ENCODE results near the gene TOR1AIP2.
"Not testable (repeated sequence)": the region's sequence is repeated elsewhere in the genome, so short reads cannot be mapped to it uniquely, and the experiment has no call there.

The TOR1AIP2 gene

GRCh38 chr1:179806333-179806732 lies 71.3 kb downstream of the TOR1AIP2 start:
- no peaks in the 10 kb centered on the region for H3K36me3 ChIP-seq (ENCODE audit: low read depth)
- ATAC-seq (ENCODE audit: low read depth) (no peak), DNase-seq (ENCODE audit: low spot score) (no peak)
- no peak for TF ChIP-seq CTCF (IDR thresholded peaks at IDR 0.05; ENCODE audit: poor library complexity, severe bottlenecking)
- H3K4me1 ChIP-seq (ENCODE audit: insufficient read depth, poor library complexity, severe bottlenecking), result no peaks in the 10 kb centered on the region
- H3K27ac ChIP-seq (ENCODE audit: poor library complexity, severe bottlenecking), result no peak overlapping the region
- H3K4me3 ChIP-seq (ENCODE audit: severe bottlenecking), result no peak overlapping the region
- H3K27me3 ChIP-seq (ENCODE audit: insufficient read depth, poor library complexity, severe bottlenecking), result peaks cover 3% of the 10 kb centered on the region
- H3K9me3 ChIP-seq (ENCODE audit: severe bottlenecking), result no peaks in the 10 kb centered on the region

DNA sequence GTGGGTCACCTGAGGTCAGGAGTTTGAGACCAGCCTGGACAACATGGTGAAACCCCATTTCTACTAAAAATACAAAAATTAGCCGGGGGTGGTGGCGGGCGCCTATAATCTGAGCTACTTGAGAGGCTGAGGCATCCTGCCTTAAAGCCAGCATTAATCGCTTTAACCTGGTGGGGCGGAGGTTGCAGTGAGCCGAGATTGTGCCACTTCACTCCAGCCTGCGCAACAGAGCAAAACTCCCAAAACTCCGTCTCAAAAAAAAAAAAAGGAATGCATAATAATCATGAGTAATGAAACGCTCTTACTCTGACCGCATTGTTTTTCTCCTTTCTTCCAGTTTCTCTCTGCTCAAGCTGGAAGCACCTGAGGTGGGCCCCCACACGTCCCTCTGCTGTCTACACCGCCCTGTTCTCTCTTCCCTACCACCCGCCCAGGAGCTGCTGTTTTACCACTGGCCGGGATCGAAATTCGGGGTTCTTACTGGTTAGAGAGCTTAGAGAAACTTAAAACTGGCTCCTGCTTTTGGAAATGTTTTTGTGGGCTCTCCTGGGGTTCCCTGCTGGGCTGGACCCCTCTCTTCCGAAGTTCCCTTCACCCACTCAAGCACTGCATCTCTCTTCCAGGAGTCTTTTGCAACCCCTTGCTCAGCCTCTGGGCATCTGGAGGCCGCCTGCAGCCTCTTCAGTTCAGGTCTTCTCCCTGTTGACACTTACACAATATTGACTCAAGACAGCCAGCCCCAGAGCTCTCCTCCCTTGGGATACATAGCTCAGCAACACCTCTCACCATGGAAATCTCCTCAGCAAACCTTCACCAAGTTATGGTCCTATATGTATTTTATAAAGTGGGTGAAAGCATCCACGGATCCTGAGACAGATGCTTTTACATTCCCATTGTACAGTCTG lies 72.1 kb downstream of the TOR1AIP2 start:
- DNase-seq (ENCODE audit: low spot score), result no peak
- H3K4me1 ChIP-seq (ENCODE audit: insufficient read depth, poor library complexity, severe bottlenecking), result no peaks in the 10 kb centered on the region
- no peak overlapping the region for H3K27ac ChIP-seq (ENCODE audit: poor library complexity, severe bottlenecking)
- no peaks in the 10 kb centered on the region for H3K9me3 ChIP-seq (ENCODE audit: severe bottlenecking)
- H3K4me3 ChIP-seq (ENCODE audit: severe bottlenecking), result no peak overlapping the region
- no peak for TF ChIP-seq CTCF (IDR thresholded peaks at IDR 0.05; ENCODE audit: poor library complexity, severe bottlenecking)
- H3K36me3 ChIP-seq (ENCODE audit: low read depth), result no peaks in the 10 kb centered on the region
- peaks cover 3% of the 10 kb centered on the region for H3K27me3 ChIP-seq (ENCODE audit: insufficient read depth, poor library complexity, severe bottlenecking)
- no peak for ATAC-seq (ENCODE audit: low read depth)

GRCh38 chr1:179804417-179804816 lies 73.2 kb downstream of the TOR1AIP2 start:
- H3K27me3 ChIP-seq (ENCODE audit: insufficient read depth, poor library complexity, severe bottlenecking); H3K27ac ChIP-seq (ENCODE audit: poor library complexity, severe bottlenecking); ATAC-seq (ENCODE audit: low read depth); H3K9me3 ChIP-seq (ENCODE audit: severe bottlenecking); H3K4me1 ChIP-seq (ENCODE audit: insufficient read depth, poor library complexity, severe bottlenecking); H3K4me3 ChIP-seq (ENCODE audit: severe bottlenecking); H3K36me3 ChIP-seq (ENCODE audit: low read depth); DNase-seq (ENCODE audit: low spot score): not testable (repeated sequence)

GRCh38 chr1:179803918-179804317 lies 73.7 kb downstream of the TOR1AIP2 start:
- no peak for TF ChIP-seq CTCF (IDR thresholded peaks at IDR 0.05; ENCODE audit: poor library complexity, severe bottlenecking)
- Histone ChIP-seq H3K36me3 (ENCODE audit: low read depth) (no peaks in the 10 kb centered on the region), H3K9me3 (ENCODE audit: severe bottlenecking) (no peaks in the 10 kb centered on the region), H3K4me3 (ENCODE audit: severe bottlenecking) (no peak overlapping the region), H3K27me3 (ENCODE audit: insufficient read depth, poor library complexity, severe bottlenecking) (no peaks in the 10 kb centered on the region), H3K27ac (ENCODE audit: poor library complexity, severe bottlenecking) (no peak overlapping the region), H3K4me1 (ENCODE audit: insufficient read depth, poor library complexity, severe bottlenecking) (no peaks in the 10 kb centered on the region)
- no peak for ATAC-seq (ENCODE audit: low read depth)
- DNase-seq (ENCODE audit: low spot score), result no peak

GRCh38 chr1:179803104-179803503 lies 74.5 kb downstream of the TOR1AIP2 start:
- Histone ChIP-seq H3K36me3 (ENCODE audit: low read depth) (no peaks in the 10 kb centered on the region), H3K27ac (ENCODE audit: poor library complexity, severe bottlenecking) (no peak overlapping the region), H3K27me3 (ENCODE audit: insufficient read depth, poor library complexity, severe bottlenecking) (no peaks in the 10 kb centered on the region), H3K9me3 (ENCODE audit: severe bottlenecking) (no peaks in the 10 kb centered on the region), H3K4me3 (ENCODE audit: severe bottlenecking) (no peak overlapping the region), H3K4me1 (ENCODE audit: insufficient read depth, poor library complexity, severe bottlenecking) (no peaks in the 10 kb centered on the region)
- ATAC-seq (ENCODE audit: low read depth) (no peak), DNase-seq (ENCODE audit: low spot score) (no peak)
- TF ChIP-seq CTCF (IDR thresholded peaks at IDR 0.05; ENCODE audit: poor library complexity, severe bottlenecking), result no peak

Data from RWPE2 (cell line).